Neural progenitor cell (in vitro differentiated cells): ENCODE results near the gene WASL.

Experiments
- EZH2 ChIP-seq: fragments of 200-600 bp; sonication (generic); IDR thresholded peaks from 2 replicates; pipeline ENCODE4 v1.6.1; 2017; ENCODE audit warnings: antibody characterized with exemption, mild to moderate bottlenecking, moderate library complexity
- TF ChIP-seq, protein P1 (sequence below): fragments of 200-600 bp; sonication (generic); IDR thresholded peaks from 2 replicates; pipeline ENCODE4 v1.5.1; 2017; ENCODE audit warnings: antibody characterized with exemption, mild to moderate bottlenecking

DNA sequence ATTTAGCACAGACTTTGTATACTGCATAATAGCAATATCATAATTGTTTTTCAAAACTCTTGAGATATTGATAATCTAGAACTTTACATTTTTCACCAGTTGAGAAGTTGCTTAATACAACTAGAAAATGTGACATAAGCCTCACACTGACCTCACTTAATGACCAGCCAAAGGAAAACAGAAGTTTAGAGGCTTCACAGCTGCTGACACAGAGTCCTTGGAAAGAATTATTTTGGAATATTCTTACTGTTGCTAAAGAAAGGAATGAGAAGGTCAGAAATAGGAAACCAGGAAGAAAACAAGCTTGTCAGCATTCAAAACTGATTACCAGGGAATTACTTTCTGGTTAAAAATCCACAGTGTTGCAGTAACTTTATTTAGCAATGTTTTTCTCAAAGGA, 35.5 kb upstream of the WASL start:
- TF ChIP-seq, protein P1, sequence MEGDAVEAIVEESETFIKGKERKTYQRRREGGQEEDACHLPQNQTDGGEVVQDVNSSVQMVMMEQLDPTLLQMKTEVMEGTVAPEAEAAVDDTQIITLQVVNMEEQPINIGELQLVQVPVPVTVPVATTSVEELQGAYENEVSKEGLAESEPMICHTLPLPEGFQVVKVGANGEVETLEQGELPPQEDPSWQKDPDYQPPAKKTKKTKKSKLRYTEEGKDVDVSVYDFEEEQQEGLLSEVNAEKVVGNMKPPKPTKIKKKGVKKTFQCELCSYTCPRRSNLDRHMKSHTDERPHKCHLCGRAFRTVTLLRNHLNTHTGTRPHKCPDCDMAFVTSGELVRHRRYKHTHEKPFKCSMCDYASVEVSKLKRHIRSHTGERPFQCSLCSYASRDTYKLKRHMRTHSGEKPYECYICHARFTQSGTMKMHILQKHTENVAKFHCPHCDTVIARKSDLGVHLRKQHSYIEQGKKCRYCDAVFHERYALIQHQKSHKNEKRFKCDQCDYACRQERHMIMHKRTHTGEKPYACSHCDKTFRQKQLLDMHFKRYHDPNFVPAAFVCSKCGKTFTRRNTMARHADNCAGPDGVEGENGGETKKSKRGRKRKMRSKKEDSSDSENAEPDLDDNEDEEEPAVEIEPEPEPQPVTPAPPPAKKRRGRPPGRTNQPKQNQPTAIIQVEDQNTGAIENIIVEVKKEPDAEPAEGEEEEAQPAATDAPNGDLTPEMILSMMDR: no peak
- no peak for TF ChIP-seq EZH2
